T-helper 1 cell (primary cell): ENCODE data around the gene PCLO.
"Not testable (repeated sequence)": the region's sequence is repeated elsewhere in the genome, so short reads cannot be mapped to it uniquely, and the experiment has no call there.

Experiments used
- DNase-seq, 5 donors: peaks; one replicate each; pipeline ENCODE4 v3.0.0-alpha.2; 2012 to 2020

Gene PCLO

DNA sequence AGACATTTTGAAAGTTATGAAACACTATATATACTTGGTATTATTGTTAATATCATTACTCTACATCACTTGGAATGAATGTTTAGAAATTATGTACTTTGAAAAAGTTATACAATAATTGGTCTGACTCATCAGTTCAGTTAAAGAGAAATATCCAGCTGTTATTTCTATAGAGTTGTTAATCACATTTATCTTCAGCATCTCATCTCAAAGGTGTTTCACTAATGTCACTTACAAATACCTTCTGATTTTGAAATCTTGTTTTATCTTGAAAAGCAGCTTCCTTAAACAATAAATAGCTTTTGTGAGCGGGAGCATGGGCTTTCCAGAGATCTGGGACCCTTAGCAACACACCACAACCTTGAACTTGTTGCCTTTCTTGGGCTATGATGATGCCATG is 205.2 kb downstream of the PCLO start:
- no peak for DNase-seq

DNA sequence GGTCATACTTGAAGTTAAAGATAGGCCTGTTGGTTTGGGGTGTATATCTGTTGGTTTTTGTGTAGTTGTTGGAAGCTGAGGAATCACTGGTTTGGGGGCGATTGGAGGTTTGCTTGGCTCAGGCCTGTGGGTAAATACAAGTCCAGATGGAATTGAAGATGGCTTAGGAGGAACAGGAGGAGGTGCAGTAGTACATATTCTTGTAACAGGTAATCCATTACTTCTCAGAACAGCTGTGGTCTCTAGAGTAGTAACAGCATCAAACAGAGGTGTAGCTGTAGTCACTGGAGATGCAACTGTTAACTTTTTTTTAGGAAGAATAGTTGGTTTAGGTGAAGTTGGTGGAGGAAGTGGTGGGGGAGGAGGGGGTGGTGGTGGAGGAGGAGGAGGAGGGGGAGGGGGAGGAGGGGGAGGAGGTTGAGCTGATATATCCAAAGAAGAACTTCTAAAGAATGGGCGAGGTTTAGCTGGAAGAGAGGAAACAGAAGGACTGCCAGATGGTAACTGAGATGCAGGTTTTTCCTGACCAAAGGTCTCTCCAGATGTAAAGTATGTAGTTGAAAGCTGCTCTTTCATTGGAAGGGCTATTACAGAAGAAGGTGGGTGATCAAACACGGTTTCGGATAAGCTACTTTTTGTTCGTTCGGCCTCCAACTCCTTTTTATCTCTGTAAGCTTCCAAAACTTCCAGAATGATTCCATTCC is 209.2 kb downstream of the PCLO start:
- no peak for DNase-seq

DNA sequence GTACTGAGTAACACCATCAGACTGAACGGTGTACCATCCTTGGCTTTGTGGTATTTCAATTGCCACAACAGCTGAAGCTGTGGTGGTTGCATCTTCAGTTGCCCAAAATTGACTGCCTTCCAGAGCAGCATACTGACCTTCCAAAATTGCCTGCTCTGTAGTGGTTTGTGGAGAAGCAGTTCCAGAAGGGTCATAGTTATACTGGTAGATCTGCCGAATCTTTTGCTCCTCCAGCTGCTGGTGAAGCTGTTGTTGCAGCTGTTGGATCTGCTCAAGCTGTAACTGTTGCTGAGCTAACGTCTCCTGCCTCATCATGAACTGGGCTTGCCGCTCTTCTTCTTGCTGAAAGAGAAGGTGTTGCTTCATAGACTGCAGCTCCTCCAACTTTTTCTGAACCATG is 212.2 kb downstream of the PCLO start:
- DNase-seq, result no peak

DNA sequence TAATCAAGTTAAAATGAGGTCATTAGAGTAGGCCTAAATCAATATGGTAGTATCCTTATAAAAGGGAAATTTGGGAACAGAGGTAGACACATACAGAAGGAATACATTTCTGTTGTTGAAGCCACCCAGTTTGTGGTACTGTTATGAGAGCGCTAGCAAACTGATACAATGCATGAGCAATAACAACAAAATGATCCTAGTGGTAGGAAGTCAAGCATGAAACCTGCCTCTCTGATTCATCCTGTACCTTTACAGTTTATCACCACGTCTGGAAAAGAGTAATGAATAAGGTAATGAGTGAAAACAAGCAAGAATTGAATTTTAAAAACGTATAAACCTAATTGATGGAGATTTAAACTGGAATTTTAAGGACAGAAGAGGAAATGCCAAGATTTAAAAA is 217.2 kb downstream of the PCLO start:
- DNase-seq, result no peak

DNA sequence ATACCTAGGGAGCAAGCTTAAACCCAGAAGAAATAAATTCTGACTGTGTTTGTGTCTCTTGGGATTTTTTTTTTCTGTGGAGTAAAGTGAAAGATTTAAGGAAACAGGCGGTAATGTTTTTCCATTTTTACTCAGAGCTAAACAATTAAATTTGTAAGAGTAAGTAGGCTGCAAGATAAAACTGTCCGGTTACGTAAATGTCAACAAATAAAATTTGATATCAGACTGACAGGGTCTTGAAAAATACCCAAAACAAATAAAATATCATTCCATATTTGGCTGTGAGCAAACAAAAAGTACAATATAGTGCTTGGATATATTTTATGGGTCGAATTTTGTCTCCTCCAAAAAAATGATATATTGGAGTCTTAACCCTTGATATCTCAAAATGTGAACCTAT is 217.6 kb downstream of the PCLO start:
- DNase-seq, result no peak

- DNase-seq, result no peak
Measured at GRCh38 chr7:82932516-82932915, 230.2 kb downstream of the PCLO start.

GRCh38 chr7:82926477-82926876 is 236.2 kb downstream of the PCLO start:
- no peak for DNase-seq

DNA sequence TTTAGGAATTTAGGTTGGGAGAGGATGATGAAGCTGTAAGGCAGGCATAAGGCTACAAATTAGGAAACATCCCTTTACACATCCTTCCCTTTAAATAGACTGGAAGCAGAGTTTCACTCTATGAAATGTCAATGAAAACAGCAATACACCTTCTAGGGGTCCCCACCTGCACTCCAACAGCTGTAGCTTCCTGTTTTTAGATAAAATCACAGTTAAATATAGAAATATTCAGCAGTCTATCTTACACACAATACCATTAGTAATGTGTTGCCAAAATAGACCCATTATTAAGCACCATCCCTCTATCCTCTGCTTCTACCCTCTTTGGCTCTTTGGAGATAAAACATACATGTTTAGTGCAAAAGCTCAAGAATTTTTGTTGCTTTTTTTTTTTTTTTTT is 237.4 kb downstream of the PCLO start:
- DNase-seq, result no peak

DNA sequence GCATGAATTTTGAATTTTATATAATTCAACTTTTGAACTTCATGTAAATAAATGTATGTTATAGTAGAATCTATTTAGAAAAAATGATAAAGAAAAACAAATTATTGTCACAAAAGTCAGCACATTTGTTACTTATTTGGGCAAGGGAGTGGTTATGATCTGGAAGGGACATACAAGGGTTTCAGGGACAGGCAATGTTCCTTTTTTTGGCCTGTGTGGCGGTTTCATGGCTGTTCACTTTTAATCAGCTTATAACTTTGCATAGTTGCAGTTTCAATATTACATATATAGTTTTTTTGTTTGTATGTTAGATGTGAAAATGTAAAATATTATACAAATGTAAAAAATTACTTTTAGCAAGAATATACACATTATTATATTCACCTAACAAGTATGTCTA is 256.2 kb downstream of the PCLO start:
- no peak for DNase-seq

DNA sequence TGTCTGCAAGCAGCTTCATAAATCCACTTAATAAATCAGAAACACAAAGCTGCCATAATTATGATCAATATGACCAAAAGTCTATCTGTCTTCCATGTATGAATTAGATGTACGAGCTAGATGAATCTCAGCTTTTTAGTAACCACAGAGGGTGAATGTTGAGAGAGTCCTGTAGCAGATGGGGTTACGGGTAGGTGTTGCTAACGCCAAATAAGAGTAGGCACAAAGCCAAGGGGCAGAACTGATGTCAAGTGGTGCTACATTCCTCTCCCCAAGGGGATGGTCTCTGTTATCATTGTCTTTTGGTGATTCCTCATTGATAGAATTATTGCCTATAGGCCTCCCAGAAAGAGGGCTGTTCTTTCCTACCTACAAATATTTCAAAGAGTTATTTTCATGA is 257.8 kb downstream of the PCLO start:
- no peak for DNase-seq

DNA sequence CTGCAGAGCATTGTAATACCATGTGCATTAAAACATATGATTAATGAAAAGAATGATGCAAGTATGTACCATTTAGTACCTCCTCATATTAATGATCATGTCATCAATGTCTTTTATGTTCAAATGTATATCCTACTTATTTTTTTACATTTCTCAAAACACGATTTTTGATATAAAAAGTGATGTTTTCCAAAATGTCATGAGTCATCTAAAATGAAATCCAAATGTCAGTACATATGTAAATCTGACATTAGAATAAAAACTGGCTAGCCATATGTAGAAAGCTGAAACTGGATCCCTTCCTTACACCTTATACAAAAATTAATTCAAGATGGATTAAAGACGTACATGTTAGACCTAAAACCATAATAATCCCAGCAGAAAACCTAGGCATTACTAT is 261.6 kb downstream of the PCLO start:
- not testable (repeated sequence) for DNase-seq

- DNase-seq, result no peak
Measured at GRCh38 chr7:82897500-82897899, 265.2 kb downstream of the PCLO start.

- DNase-seq, result not testable (repeated sequence)
Measured at GRCh38 chr7:82894341-82894740, 268.3 kb downstream of the PCLO start.

GRCh38 chr7:82886324-82886723 is 276.4 kb downstream of the PCLO start:
- no peak for DNase-seq

GRCh38 chr7:82865856-82866255 is 296.8 kb downstream of the PCLO start:
- no peak for DNase-seq

DNA sequence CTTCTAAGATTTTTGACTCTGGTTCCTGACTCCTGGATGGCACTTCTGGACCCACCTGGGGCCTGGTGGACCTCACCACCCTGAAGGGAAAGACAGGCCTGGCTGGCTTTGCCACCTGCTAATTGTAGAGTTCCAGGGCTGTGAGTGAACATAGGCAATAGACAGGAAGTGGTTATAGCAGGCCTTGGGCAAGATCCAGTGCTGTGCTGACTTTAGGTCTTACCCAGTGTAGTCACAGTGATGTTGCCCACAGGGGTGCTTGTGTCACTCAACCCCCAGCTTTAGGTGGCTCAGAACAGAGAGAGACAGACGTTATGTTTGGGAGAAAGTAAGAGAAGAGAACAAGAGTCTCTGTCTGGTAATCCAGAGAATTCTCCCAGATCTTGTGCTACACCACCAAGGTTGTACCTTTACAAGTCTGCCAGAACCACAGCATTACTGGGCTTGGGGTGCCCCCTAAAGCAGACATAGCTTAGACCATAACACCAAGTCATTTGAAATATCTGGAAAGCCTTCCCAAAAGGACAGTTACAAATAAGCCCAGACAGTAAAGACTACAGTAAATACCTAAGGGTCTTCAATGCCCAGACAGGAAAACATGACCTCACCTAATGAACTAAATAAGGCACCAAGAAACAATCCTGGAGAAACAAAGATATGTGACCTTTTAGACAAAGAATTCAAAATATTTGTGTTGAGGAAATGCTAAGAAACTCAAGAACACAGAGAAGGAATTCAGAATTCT is 303.4 kb downstream of the PCLO start:
- no peak for DNase-seq

GRCh38 chr7:82851121-82851520 is 311.6 kb downstream of the PCLO start:
- DNase-seq, result no peak

DNA sequence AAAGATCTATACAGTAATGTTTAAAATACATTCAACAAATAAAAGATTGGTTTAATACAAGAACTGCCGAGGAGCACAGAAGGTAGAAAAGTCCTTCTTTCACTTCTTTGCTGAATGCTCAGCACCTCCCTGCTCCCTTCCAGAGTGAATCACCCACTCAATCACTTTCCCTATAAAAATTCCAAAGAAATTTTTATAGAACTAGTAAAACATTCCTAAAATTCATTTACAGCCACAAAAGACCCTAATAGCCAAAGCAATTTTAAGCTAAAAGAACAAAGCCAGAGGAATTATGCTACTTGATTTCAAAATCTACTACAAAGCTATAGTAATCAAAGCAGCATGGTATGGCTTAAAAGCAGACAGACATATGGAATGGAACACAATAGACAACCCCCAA is 320.9 kb downstream of the PCLO start:
- no peak for DNase-seq

DNA sequence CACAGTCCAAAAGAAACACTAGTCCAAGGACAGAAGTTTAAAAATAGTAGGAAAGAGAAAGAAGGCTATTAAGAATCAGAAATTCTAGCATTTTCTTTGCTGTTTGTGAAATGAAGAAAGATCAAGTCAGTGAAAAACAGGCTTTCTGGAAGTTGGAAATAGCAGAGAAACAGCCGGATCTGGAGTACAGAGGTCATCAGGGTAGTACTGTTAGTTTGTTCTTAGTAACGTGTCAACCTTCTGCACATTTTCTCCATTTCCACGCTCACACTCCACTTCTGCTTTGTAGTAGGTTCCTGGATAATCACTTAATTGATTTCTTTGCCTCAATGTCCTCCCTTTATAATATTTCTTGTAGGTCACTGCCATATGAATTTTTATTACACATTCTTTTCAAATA is 322.6 kb downstream of the PCLO start:
- DNase-seq, result no peak

GRCh38 chr7:82839555-82839954 is 323.1 kb downstream of the PCLO start:
- DNase-seq, result no peak

DNA sequence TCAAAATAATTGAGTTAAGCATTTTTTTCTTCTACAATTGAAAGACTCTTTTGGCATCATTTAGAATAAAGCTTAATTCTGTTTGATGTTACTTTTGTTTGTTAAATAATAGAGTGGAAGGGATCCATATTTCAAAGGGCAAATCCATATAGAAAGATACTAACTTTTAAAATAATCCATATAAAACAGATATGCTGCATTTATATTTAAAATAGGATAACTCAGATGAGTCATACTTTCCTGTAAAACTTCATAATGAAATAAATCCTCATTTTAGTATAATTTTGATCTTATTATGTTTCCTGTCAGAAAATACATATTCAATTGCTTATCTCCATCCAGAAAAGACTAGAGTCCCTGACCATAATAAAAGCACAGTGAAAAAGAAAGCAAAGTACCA is 323.6 kb downstream of the PCLO start:
- DNase-seq, result no peak

DNA sequence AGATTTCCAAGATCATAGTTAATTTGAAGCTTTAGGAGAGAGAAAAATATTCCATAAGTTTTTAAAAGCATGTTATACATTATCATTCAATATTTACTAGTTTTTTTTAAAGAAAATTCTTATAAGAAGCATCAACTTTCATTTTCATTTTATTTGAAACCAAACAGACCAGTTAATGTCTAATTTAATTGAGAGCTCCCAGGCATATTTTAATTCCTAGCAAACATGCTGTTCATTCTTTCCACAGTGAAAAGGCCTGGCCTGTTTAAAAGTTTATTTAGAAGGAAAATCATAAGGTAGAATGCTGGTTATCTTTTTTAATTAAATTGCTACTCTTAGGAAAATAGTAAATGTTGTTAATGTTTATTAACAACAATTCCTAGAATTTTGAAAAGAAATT is 324.4 kb downstream of the PCLO start:
- no peak for DNase-seq

GRCh38 chr7:82823073-82823472 is 339.6 kb downstream of the PCLO start:
- no peak for DNase-seq

DNA sequence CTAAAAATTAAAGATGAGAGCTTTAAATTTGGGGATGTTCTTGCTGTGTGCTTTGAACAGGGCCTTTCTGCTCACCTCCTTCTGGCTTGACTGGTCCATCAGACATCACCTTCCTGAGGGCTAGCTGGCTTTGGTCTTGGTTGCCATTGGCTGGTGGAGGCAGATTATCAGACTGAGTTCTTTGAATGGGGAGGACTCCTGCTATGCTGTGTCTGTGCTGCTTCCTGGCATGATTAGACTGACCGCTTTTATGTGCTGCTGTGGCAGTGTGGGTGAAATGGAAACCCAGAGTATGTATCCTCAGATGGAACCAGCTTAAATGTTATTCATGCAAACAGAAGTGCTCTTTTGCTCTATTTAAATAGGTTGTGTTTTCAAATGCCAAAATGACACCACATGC is 341.6 kb downstream of the PCLO start:
- no peak for DNase-seq

GRCh38 chr7:82818171-82818570 is 344.5 kb downstream of the PCLO start:
- DNase-seq, result no peak
